HepG2 (cell line): ENCODE measurements around the gene WDR13. TPM values are rescaled to one million over a fixed set of nuclear protein-coding genes. Genes with fewer than 3 reads are reported as not detected.

Experiments used
- CBX2 ChIP-seq, 2 experiments: fragments of 200-600 bp in 1 of 2; sonication (generic); formaldehyde crosslinking in 1 of 2; IDR thresholded peaks; 2 replicates each; pipeline versions ENCODE4 v1.7.0 to v1.8.1; 2018 to 2022; ENCODE audit warnings: low read depth in 2 of 2, low read length in 1 of 2, mild to moderate bottlenecking in 1 of 2, missing genetic modification reagents in 1 of 2
- FIP1L1 ChIP-seq: fragments of 200-400 bp; formaldehyde crosslinking; IDR thresholded peaks from 2 replicates; pipeline ENCODE4 v1.6.1; 2018; ENCODE audit warnings: low read depth, mild to moderate bottlenecking, low read length, moderate library complexity, borderline replicate concordance; ENCODE audit not compliant: insufficient read depth
- GATAD1 ChIP-seq: IDR thresholded peaks from 2 replicates; pipeline ENCODE4 v1.6.1; 2016; ENCODE audit warnings: missing genetic modification reagents, missing compliant biosample characterization
- HIVEP1 ChIP-seq: sonication (generic); formaldehyde crosslinking; IDR thresholded peaks from 2 replicates; pipeline ENCODE4 v1.4.0; 2020; ENCODE audit warnings: mild to moderate bottlenecking, missing genetic modification reagents
- KAT8 ChIP-seq: IDR thresholded peaks from 2 replicates; pipeline ENCODE4 v1.6.1; 2016; ENCODE audit warnings: missing genetic modification reagents, missing compliant biosample characterization
- KDM2A ChIP-seq: sonication (generic); formaldehyde crosslinking; IDR thresholded peaks from 2 replicates; pipeline ENCODE4 v1.4.0; 2020; ENCODE audit warnings: low read depth, missing genetic modification reagents, borderline replicate concordance
- NBN ChIP-seq: fragments of 450-650 bp; conservative IDR thresholded peaks from 2 replicates; pipeline ENCODE4 v1.6.1; 2017
- PTBP1 ChIP-seq: fragments of 200-400 bp; formaldehyde crosslinking; IDR thresholded peaks from 2 replicates; pipeline ENCODE4 v1.6.1; 2018; ENCODE audit warnings: low read length, low read depth; ENCODE audit not compliant: poor library complexity, severe bottlenecking
- RARA ChIP-seq: IDR thresholded peaks from 2 replicates; pipeline ENCODE4 v1.6.1; 2016; ENCODE audit warnings: missing genetic modification reagents, missing compliant biosample characterization
- RNF2 ChIP-seq: fragments of 450-650 bp; conservative IDR thresholded peaks from 2 replicates; pipeline ENCODE4 v1.6.1; 2016; ENCODE audit warnings: low read depth
- ZNF567 ChIP-seq: sonication (generic); formaldehyde crosslinking; IDR thresholded peaks from 2 replicates; pipeline ENCODE4 v1.8.1; 2023; ENCODE audit warnings: mild to moderate bottlenecking, missing genetic modification reagents, borderline replicate concordance
- ZNF577 ChIP-seq: sonication (generic); formaldehyde crosslinking; IDR thresholded peaks from 2 replicates; pipeline ENCODE4 v1.4.0; 2020; ENCODE audit warnings: mild to moderate bottlenecking, low read depth, missing genetic modification reagents, borderline replicate concordance
- ZNF768 ChIP-seq: sonication (generic); formaldehyde crosslinking; IDR thresholded peaks from 2 replicates; pipeline ENCODE4 v1.4.0; 2020; ENCODE audit warnings: missing genetic modification reagents
- polyA plus RNA-seq, 8 experiments: library from polyadenylated mRNA; depleted of rRNA in 3 of 8; stranded (reverse) in 7 of 8; unstranded in 1 of 8; fragments of >200 nt; fragmentation: Illumina TruSeq in 4 of 8; extraction: Trizol in 4 of 8; gene quantifications; 2 replicates each; pipeline versions ENCODE4 v1.2.1 to v1.2.3, GENCODE V29; 2011 to 2016; ENCODE audit warnings: low read depth in 4 of 8, missing spikeins in 1 of 8, mixed read lengths in 1 of 8; ENCODE audit not compliant: insufficient read depth in 1 of 8
- total RNA-seq, 5 experiments: library from RNA; depleted of rRNA; stranded (reverse); fragments of >200 nt; fragmentation: Illumina TruSeq; extraction: Trizol; gene quantifications; 2 replicates each; pipeline ENCODE4 v1.2.3, GENCODE V29; 2016; ENCODE audit warnings: low read depth in 1 of 5
- TF ChIP-seq, protein P1 (sequence below): sonication (generic); formaldehyde crosslinking; IDR thresholded peaks from 2 replicates; pipeline ENCODE4 v1.4.0; 2020; ENCODE audit warnings: mild to moderate bottlenecking, missing genetic modification reagents
- TF ChIP-seq, protein P2 (sequence below): IDR thresholded peaks from 2 replicates; pipeline ENCODE4 v1.6.1; 2016; ENCODE audit warnings: mild to moderate bottlenecking
- TF ChIP-seq, protein P3 (sequence below): sonication (generic); formaldehyde crosslinking; IDR thresholded peaks from 2 replicates; pipeline ENCODE4 v1.8.0; 2022; ENCODE audit warnings: missing genetic modification reagents, mild to moderate bottlenecking, moderate library complexity, borderline replicate concordance

WDR13 gene
- total and polyA plus RNA-seq, 2 of the 13 experiments (the other 11 are each of a cell fraction or from before 2014, with no cell fraction given): 28.7 to 37.1 TPM

DNA sequence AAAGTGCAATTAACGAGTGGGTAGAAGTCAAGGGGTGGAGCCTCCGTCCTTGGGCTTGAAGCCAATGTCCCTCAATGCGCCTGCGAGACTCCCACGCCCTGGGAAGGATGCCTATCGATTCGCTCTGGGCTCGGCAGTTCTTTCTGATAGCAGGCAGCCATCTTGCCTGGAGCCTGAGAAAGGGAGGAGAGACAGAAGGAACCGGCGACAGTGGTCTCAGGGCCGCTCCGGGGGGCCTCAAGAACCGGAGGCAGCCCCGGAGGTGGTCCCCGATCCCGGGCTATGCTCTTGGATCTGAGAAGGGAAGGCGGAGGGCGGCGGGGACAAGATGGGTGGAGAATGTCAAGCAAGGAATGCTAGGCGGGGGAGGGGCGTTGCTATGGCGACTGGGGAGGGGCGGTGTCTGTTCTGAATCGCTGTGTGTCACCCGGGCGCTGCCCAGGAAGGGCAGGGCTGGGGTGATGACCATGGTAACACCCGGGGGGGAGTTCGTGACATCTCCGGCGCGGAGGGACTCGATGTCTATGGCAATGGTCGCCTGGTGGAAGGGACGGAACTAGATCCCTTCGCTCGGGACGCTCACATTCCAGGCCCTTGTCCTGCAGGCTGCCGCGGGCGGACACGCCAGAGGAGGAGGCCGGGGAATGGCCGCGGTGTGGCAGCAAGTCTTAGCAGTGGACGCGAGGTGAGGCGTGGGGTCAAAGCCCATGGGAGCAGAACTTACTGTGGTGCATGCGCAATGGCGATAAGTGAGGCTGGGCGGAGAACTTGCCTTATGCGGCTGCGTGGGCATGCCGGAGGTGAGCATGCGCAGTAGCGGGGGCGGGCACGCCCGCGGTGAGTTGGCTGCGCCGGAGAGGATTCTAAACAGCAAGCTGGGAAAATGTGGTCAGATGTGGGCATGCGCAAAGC is at the start of gene WDR13 (continued):
- TF ChIP-seq, protein P1, sequence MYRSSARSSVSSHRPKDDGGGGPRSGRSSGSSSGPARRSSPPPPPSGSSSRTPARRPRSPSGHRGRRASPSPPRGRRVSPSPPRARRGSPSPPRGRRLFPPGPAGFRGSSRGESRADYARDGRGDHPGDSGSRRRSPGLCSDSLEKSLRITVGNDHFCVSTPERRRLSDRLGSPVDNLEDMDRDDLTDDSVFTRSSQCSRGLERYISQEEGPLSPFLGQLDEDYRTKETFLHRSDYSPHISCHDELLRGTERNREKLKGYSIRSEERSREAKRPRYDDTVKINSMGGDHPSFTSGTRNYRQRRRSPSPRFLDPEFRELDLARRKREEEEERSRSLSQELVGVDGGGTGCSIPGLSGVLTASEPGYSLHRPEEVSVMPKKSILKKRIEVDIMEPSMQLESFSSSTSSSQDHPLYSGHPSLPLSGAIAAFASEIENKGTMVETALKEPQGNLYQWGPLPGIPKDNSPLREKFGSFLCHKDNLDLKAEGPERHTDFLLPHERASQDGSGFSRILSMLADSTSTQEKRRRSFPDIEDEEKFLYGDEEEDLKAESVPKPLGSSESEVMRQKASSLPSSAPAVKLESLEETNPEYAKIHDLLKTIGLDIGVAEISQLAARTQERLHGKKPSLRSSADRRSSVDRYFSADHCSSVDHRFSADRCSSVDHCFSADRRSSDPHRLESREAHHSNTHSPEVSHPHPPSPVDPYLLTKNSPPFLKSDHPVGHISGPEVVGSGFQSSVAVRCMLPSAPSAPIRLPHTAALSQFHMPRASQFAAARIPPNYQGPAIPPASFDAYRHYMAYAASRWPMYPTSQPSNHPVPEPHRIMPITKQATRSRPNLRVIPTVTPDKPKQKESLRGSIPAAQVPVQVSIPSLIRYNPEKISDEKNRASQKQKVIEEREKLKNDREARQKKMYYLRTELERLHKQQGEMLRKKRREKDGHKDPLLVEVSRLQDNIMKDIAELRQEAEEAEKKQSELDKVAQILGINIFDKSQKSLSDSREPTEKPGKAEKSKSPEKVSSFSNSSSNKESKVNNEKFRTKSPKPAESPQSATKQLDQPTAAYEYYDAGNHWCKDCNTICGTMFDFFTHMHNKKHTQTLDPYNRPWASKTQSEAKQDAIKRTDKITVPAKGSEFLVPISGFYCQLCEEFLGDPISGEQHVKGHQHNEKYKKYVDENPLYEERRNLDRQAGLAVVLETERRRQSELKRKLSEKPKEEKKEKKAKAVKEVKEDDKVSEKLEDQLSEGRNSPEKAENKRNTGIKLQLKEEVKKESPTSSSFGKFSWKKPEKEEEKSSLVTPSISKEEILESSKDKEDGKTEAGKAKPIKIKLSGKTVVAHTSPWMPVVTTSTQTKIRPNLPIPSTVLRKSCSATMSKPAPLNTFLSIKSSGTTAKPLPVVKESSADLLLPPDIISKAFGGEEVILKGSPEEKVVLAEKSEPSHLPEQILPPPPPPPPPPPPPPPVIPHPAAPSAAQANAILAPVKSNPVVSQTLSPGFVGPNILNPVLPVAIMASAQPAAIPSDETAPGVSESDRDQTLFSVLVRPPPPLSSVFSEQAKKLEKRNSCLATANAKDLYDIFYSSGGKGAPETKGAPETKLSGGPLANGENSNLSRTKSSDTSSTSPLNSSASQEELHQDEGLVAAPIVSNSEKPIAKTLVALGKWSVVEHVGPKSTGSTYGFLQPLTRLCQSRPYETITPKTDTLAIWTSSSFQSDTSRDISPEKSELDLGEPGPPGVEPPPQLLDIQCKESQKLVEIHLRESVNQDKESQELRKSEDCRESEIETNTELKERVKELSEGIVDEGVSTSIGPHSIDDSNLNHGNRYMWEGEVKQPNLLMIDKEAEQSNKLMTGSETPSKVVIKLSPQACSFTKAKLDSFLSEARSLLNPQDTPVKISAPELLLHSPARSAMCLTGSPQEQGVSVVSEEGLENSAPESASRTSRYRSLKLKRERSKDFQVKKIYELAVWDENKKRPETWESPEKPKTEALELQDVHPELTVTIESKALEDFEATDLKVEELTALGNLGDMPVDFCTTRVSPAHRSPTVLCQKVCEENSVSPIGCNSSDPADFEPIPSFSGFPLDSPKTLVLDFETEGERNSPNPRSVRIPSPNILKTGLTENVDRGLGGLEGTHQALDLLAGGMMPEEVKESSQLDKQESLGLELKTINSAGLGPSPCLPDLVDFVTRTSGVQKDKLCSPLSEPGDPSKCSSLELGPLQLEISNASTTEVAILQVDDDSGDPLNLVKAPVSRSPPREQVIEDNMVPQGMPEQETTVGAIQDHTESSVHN (CRISPR knock-in tag): no peak
- no peak for TF ChIP-seq ZNF577 (CRISPR knock-in tag)
- peak; percentile 35; the same call in 1 of the 2 replicates for TF ChIP-seq KAT8 (CRISPR knock-in tag)
- peak; percentile 26; the same call in 1 of the 2 replicates for TF ChIP-seq RARA (CRISPR knock-in tag)
- no peak for TF ChIP-seq HIVEP1 (CRISPR knock-in tag)
- no peak for TF ChIP-seq FIP1L1
- TF ChIP-seq, protein P2, sequence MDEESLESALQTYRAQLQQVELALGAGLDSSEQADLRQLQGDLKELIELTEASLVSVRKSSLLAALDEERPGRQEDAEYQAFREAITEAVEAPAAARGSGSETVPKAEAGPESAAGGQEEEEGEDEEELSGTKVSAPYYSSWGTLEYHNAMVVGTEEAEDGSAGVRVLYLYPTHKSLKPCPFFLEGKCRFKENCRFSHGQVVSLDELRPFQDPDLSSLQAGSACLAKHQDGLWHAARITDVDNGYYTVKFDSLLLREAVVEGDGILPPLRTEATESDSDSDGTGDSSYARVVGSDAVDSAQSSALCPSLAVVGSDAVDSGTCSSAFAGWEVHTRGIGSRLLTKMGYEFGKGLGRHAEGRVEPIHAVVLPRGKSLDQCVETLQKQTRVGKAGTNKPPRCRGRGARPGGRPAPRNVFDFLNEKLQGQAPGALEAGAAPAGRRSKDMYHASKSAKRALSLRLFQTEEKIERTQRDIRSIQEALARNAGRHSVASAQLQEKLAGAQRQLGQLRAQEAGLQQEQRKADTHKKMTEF (CRISPR knock-in tag): no peak; the same call in 1 of the 2 replicates
- peak; percentile 65; the same call in 1 of the 2 replicates for TF ChIP-seq GATAD1
- TF ChIP-seq RNF2: no peak
- no peak for TF ChIP-seq ZNF567 (CRISPR knock-in tag)
- TF ChIP-seq PTBP1: no peak
- peak; percentile 69 for TF ChIP-seq ZNF768
- TF ChIP-seq NBN: no peak
- TF ChIP-seq, protein P3, sequence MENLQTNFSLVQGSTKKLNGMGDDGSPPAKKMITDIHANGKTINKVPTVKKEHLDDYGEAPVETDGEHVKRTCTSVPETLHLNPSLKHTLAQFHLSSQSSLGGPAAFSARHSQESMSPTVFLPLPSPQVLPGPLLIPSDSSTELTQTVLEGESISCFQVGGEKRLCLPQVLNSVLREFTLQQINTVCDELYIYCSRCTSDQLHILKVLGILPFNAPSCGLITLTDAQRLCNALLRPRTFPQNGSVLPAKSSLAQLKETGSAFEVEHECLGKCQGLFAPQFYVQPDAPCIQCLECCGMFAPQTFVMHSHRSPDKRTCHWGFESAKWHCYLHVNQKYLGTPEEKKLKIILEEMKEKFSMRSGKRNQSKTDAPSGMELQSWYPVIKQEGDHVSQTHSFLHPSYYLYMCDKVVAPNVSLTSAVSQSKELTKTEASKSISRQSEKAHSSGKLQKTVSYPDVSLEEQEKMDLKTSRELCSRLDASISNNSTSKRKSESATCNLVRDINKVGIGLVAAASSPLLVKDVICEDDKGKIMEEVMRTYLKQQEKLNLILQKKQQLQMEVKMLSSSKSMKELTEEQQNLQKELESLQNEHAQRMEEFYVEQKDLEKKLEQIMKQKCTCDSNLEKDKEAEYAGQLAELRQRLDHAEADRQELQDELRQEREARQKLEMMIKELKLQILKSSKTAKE: no peak; the same call in 1 of the 2 replicates
- TF ChIP-seq CBX2 (IDR thresholded peaks at IDR 0.05; ENCODE audit: low read depth, low read length): no peak
- TF ChIP-seq CBX2 (CRISPR knock-in tag; IDR thresholded peaks at IDR 0.05; ENCODE audit: low read depth): no peak
- TF ChIP-seq KDM2A (CRISPR knock-in tag): peak; percentile 57; the same call in 1 of the 2 replicates
